CD4-positive, alpha-beta T cell treated with Interleukin-10 for 1 hour (primary cell): ENCODE results near the gene NAA38.

ENCODE experiments used
- DNase-seq: peaks from one replicate; pipeline ENCODE4 v3.0.0-alpha.2; 2020

NAA38 gene

GRCh38 chr17:7839876-7840261, 17.5 kb downstream of the NAA38 start:
- DNase-seq: peak; percentile 52

DNA sequence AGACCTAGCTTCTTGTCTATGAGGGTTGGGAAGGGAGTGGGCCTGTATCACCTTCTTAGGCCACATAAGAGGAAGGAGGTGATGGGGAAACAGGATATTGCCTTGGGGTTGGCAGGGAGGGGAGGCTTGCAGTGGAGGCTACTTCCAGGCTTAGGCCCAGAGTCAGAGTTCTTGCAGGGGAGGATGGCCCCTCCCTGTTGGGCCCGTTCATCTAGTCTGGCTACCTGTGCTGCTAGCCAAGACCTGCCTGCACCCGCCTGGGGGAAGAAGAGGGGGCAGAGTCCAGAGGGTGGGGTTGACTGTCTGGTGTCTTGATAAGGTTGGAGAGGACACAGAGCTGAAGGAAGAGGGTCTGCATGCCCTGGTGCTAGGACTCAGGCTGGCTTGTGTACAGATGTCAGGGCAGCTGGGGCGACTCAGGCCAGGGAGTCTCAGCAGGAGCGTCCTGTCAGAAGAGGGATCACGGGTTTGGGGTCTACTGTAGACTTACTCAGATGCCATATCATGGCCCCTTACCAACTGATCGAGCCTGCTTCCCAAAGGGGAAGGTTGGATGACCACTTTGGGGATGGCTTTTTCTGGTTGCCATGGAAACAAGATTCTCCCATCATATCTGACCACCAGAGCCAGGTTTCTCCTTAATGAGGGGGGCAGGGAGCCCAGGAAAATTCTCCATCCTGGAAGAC, 18.0 kb downstream of the NAA38 start:
- DNase-seq: peak; percentile 27

DNA sequence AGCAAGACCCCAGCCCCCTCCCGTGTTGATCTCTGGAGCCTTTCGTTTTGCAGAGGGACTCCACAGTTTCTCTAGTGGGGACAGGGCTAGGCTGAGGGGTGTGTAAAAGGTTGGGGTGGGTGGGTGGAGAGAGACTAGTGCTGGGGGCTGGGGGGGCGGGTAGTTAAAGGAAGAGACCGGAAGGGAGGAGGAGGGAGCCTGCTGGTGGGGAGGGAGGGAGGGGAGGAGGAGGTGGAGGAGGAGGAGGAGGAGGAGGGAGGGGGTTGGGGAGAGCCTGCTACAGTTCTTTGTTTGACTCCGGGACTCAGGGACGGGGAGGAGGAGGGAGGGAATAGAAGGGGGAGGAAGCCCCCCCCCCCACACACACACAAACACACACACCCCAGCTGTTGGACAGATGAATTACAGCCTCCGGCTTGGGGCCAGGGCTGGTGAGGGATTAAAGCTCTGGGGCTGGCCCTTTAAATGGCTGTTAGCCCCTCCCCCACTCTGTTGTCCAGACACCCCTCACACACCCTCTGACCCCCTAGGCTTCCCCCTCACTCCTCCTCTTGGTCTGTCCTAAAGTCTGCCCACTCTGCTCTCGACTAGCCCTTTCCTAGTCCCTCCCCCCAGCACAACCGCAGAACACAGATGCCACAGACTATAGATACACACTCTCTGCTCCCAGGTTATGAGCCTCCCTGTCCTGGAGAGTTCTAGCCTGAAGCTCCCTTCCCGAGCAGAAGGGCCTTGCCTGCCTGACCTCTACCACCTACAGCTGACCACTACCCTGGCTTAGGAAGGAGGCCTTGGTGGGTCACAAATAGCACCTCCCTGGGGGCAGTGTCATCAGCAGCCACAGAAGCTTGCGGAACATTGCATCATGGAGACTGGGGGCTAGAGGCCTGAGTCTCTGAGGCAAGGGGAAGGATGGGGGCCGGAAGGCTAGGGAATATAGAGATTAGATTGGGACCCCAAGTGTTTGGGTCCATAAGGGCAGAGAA, 19.0 kb downstream of the NAA38 start:
- peak; percentile 51 for DNase-seq

GRCh38 chr17:7837408-7838088, 19.8 kb downstream of the NAA38 start:
- DNase-seq: peak; percentile 30

DNA sequence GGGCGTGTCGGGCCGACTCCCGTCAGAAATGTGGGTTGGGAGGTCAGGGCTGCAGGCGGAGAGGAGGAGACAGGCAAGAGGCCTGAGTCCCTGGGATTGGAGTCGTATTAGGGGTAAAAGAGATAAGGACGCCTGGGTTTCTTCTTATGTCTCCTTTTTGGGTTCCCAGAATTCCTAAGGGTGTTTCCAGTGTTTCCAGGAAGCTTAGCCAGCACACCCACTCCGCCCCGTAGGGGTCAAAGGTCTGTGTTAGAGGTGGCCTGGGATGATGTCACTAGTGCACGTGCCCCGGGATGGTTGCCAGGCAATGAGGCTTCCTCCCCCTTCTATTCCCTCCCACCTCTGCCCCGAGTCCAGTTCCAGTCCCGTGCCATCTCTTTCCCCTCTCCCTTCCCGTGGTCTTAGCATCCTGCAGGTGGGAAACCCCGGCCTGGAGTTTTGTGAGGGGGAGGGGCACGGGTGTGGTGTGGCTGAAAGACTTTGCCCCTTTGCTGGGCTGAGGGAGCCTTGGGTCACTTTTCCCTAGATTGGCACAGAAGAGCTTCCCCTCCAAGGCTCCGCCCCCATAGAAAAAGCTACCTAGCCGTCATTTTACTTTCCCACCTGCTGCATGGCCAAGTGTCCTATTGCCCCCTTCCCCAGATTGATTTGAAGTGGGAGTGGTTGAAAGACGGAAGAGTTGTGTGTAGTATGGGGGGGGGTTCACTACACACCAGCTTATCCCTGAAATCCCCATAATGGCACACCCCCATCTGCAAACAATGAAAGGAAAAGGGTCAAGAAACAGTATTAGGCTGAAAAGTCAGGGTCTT, 20.6 kb downstream of the NAA38 start:
- peak; percentile 85 for DNase-seq

- DNase-seq: no peak
Observed at GRCh38 chr17:7835814-7836595, 21.4 kb downstream of the NAA38 start.

DNA sequence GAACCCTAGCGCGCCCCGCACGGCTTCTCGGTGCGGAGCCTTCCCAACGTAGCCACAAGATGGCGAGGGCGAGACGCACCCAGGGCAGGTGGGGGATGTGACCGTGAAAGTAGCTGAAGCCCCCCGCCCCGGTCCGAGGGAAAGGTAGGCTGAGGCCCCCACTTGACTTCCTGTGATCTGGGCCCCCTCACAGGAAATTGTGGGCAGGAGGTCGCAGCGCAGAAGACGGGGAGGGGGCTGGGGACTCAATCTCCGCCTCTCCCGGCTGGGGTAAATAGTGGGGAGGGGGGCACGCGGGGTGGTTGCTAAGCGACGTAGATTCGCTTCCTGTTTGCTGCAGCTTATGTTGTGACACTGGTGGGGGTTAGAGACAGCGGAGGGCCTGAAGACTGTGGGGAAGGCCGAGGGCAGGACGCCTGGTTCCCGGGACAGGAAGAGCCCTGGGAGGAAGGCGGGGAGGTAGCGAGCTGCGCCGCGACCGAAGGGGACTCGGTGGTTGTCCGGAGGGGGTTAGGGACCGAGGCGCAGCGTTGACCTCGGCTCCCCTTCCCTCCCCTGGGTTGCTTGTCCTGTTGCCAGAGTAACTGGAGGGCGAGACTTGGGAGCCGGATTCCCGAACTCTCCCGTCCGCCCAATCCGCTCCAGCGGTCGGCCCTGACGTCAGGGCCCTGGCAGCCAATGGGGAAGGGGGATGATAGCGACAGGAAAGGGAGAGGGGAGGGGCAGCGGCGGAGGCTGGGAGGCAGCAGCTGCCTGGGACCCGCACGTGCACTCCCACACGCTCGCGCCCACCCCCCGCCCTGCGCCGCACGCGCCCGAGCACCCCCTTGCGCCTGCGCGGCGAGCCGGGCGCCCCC, 22.2 kb downstream of the NAA38 start:
- DNase-seq: peak; percentile 95

DNA sequence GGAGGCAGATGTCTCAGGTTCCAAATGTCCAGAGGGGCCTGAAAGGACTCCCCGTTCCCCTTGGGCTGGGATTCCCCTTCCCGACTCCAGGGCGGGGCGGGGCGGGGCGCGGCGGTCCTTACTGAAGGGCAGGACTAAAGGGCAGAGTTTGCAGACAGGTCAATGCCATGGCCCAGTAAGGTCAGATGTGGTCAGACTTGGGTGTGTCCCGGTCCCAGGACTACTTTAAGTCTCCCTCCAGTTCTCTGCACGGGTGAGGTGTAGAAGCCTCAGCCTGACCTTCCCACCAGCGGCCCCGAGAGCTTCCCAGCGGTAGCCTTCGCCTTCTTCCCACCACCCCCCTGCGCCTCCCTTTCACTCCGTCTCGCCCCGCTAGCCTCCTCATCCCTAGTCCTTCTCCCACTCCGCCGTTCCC, 22.8 kb downstream of the NAA38 start:
- peak; percentile 80 for DNase-seq

DNA sequence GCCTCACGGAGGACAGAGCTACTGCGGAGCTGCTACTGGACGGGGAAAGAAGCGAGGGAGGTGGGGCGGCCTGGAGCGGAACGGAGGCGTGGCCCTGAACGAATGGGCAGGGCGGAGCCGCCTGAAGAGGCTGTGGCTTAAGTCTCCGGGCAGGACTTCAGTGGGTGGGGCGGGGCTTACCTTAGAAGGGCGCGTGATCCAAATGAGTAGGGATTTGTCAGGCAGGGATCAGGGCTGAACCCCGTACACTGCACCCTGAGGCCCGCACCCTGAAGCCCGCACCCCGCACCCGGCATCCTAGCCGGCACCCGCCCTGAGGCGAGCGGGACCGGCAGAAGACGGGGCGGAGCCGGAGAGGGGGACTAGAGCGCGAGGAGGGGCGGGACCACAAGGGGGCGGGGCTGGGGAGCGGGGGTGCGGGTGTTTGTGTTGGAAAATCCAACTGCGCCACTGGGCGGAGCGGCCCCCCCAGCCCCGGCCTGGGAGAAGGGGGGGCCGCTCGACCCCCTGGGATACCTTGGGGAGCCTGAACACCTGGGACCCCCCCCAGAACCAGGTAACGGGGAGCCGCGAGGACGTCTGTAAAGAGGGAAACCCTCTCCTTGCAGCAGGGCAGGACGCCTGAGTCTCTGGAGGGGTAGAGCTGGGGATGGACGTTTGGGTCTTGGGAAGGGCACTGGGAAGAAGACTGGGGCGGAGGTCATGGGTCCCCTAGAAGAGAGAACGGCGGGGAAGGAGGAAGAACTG, 23.4 kb downstream of the NAA38 start, which contains the start of gene KDM6B:
Gene KDM6B (plus strand): TSS at position 423 of the 747 bp plus-strand sequence. CDS start 11,338 bp downstream, outside the sequence.
- peak; percentile 89 for DNase-seq

- no peak for DNase-seq
Observed at GRCh38 chr17:7833011-7833794, 24.2 kb downstream of the NAA38 start.

- no peak for DNase-seq
Observed at GRCh38 chr17:7832431-7832830, 24.9 kb downstream of the NAA38 start.

DNA sequence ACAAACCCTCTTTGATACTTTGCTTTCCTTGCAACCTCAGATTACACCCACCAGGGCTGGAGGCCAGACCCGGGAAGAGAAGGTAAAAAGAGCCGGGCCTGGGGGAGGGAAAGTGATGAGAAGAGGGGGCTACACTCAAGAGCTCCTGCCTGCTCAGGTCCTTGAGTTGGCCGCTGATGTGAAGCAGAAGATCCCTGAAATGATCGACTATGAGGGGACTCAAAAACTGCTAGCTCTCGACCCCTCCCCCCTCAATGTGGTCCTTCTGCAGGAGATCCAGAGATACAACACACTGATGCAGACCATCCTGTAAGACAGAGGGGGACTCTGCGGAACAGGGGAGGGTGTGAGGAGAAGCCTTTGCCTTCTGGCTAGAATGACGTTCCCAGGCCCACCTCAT, 26.1 kb downstream of the NAA38 start:
- no peak for DNase-seq

DNA sequence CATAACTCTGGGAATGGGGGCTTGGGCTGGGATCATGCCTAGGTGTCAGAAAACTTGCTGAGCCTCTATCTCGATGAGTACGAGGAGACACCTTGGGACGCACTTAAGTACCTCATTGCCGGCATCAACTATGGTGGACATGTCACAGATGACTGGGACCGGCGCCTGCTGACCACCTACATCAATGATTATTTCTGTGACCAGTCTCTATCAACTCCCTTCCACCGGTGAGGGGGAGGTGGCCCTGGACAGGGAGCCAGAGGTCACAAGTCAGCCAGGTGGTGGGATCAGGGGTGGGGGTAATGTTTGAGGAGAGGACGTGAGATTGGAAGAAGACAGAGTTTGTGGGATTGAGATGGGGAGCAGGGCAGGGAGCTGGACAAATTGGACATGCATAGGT, 26.7 kb downstream of the NAA38 start:
- no peak for DNase-seq

- DNase-seq: no peak
Observed at GRCh38 chr17:7825206-7825990, 32.0 kb downstream of the NAA38 start.

- DNase-seq: no peak
Observed at GRCh38 chr17:7824021-7824924, 33.1 kb downstream of the NAA38 start.

DNA sequence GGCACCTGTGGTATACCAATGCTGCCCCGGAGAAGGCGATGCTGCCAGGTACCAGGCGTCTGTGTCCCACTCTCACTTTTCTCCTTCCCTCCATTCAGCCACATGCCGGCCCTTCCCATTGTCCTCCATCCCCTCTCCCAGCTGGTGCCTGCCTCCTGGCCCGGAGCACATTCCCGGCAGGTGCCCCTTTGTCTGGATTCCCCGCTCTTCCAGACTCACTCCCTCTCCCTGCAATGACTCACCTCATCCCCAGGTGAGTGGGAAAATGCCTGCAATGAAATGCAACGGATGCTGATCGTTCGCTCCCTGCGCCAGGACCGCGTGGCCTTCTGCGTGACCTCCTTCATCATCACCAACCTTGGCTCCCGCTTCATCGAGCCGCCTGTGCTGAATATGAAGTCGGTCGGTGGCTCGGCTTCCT, 33.8 kb downstream of the NAA38 start:
- DNase-seq: no peak

DNA sequence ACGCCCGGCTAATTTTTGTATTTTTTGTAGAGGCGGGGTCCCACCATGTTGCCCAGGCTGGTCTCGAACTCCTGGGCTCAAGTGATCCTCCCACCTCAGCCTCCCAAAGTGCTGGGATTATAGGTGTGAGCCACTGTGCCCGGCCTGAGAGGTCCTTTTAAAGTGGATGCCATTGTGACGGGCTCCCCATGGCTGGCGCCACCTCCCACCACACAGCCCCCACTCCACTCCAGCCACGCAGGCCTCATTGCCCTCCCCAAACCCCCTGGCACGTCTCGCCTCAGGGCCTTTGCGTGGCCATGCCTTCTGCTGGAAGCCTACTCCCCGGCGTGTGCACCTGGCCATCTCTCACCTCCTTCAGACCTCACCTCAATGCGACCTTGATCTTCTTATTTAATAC, 35.2 kb downstream of the NAA38 start:
- DNase-seq: no peak
